HepG2 (cell line): Measurements from ENCODE around the gene TCFL5. TPM values are rescaled to one million over a fixed set of nuclear protein-coding genes. Genes with fewer than 3 reads are reported as not detected.

ENCODE experiments used
- CC2D1A ChIP-seq: sonication (generic); formaldehyde crosslinking; IDR thresholded peaks from 2 replicates; pipeline ENCODE4 v1.8.1; 2023; ENCODE audit warnings: mild to moderate bottlenecking, missing genetic modification reagents
- DZIP1 ChIP-seq: sonication (generic); formaldehyde crosslinking; IDR thresholded peaks from 2 replicates; pipeline ENCODE4 v1.5.0; 2020; ENCODE audit warnings: mild to moderate bottlenecking, missing genetic modification reagents
- GATAD1 ChIP-seq: IDR thresholded peaks from 2 replicates; pipeline ENCODE4 v1.6.1; 2016; ENCODE audit warnings: missing genetic modification reagents, missing compliant biosample characterization
- GMEB2 ChIP-seq: IDR thresholded peaks from 2 replicates; pipeline ENCODE4 v1.6.1; 2016; ENCODE audit warnings: missing biosample characterization, missing genetic modification reagents, low read depth
- POGZ ChIP-seq: sonication (generic); formaldehyde crosslinking; IDR thresholded peaks from 2 replicates; pipeline ENCODE4 v1.4.0; 2020; ENCODE audit warnings: mild to moderate bottlenecking, missing genetic modification reagents
- SOX5 ChIP-seq: IDR thresholded peaks from 2 replicates; pipeline ENCODE4 v1.6.1; 2016; ENCODE audit warnings: borderline replicate concordance
- ZBED4 ChIP-seq: sonication (generic); formaldehyde crosslinking; IDR thresholded peaks from 2 replicates; pipeline ENCODE4 v1.4.0; 2020; ENCODE audit warnings: missing genetic modification reagents, borderline replicate concordance
- ZBTB10 ChIP-seq: sonication (generic); formaldehyde crosslinking; IDR thresholded peaks from 2 replicates; pipeline ENCODE4 v1.4.0; 2020; ENCODE audit warnings: missing genetic modification reagents, borderline replicate concordance
- ZNF513 ChIP-seq: sonication (generic); formaldehyde crosslinking; conservative IDR thresholded peaks from 2 replicates; pipeline ENCODE4 v1.5.0; 2020; ENCODE audit warnings: missing genetic modification reagents
- ZNF580 ChIP-seq: IDR thresholded peaks from 2 replicates; pipeline ENCODE4 v1.6.1; 2016; ENCODE audit warnings: low read depth, borderline replicate concordance
- polyA plus RNA-seq, 8 experiments: library from polyadenylated mRNA; depleted of rRNA in 3 of 8; stranded (reverse) in 7 of 8; unstranded in 1 of 8; fragments of >200 nt; fragmentation: Illumina TruSeq in 4 of 8; extraction: Trizol in 4 of 8; gene quantifications; 2 replicates each; pipeline versions ENCODE4 v1.2.1 to v1.2.3, GENCODE V29; 2011 to 2016; ENCODE audit warnings: low read depth in 4 of 8, missing spikeins in 1 of 8, mixed read lengths in 1 of 8; ENCODE audit not compliant: insufficient read depth in 1 of 8
- total RNA-seq, 5 experiments: library from RNA; depleted of rRNA; stranded (reverse); fragments of >200 nt; fragmentation: Illumina TruSeq; extraction: Trizol; gene quantifications; 2 replicates each; pipeline ENCODE4 v1.2.3, GENCODE V29; 2016; ENCODE audit warnings: low read depth in 1 of 5

Gene TCFL5
- total and polyA plus RNA-seq, 2 of the 13 experiments (the other 11 are each of a cell fraction or from before 2014, with no cell fraction given), result 14.8 to 20.0 TPM

GRCh38 chr20:62907384-62908317 is 46.0 kb upstream of the TCFL5 start (continued):
- 0 out of 2 replicates have a peak, but pooled peaks have one; percentile 41 for TF ChIP-seq ZBED4 (CRISPR knock-in tag)
- TF ChIP-seq ZBTB10 (CRISPR knock-in tag), result peak; percentile 68; the same call in 1 of the 2 replicates
- TF ChIP-seq SOX5 (CRISPR knock-in tag), result peak; percentile 26; the same call in 1 of the 2 replicates
- TF ChIP-seq ZNF513 (CRISPR knock-in tag), result no peak
- TF ChIP-seq DZIP1 (CRISPR knock-in tag), result 0 out of 2 replicates have a peak, but pooled peaks have one; percentile 13
- 0 out of 2 replicates have a peak, but pooled peaks have one; percentile 49 for TF ChIP-seq POGZ
- no peak for TF ChIP-seq CC2D1A
- no peak for TF ChIP-seq GMEB2 (CRISPR knock-in tag)
- TF ChIP-seq GATAD1 (CRISPR knock-in tag), result peak; percentile 61
- TF ChIP-seq ZNF580 (CRISPR knock-in tag), result 0 out of 2 replicates have a peak, but pooled peaks have one; percentile 28
